Measurements from ENCODE around the gene SEPTIN5.

The SEPTIN5 gene

DNA sequence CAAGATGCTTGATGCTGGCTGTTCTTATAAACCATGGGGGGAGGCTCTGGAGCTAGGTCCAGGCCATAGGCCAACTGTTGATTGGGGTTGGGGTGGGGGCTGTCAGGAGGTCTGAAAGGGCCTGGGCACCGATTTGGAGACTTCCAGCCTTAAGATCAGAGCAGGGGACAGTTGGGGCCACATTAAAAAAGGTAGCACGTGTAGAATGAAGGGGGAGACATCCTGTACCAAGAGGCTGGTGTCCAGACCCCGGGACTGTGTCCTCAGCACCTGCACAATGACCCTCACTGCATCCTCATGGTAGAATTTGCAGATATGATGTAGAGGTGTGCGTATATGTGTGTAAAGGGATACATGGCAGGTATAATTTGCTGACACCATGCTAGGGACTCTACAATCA lies 33.8 kb downstream of the SEPTIN5 start:
- no peak for DNase-seq
- H3K9me3 Mint-ChIP-seq: no peaks in the 10 kb centered on the region
- peaks cover 51% of the 10 kb centered on the region for H3K27me3 Mint-ChIP-seq (ENCODE audit: low read depth, poor library complexity)

DNA sequence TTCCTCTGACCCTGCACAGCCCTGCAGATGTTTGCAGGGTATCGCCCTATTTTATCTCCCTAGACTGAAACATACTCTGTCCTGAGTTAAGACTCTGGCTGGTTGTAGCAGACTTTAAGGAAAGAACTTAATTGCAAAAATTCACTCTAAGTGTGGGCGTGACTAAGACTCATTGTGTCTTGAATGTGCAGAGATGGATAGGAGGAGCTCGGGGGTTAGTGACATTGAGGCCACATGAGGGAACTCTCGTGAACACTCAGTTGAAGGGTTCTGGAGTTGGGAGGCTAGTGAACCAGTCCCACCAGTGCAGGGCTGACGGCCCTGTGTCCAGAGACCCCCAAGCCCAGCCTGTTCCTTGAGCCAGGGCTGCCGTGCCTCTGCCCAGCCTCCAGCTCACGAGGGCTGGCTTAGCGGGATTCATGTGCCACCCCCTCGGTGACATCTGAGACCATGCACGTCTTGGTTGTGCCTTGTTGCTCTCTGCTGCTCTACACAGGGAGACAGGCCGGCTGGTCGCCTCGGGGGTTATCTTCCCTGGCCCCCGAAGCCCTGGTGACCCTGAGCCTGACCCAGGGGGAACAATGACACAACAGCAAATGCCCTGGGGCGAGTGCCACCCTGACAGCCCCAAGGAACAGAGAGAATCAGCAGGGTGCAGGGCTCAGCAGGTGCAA lies 34.8 kb downstream of the SEPTIN5 start:
- H3K36me3 Mint-ChIP-seq (ENCODE audit: low read depth): no peaks in the 10 kb centered on the region
- no peak for DNase-seq
- no peak overlapping the region for H3K4me3 Mint-ChIP-seq
- TF ChIP-seq, protein P1, sequence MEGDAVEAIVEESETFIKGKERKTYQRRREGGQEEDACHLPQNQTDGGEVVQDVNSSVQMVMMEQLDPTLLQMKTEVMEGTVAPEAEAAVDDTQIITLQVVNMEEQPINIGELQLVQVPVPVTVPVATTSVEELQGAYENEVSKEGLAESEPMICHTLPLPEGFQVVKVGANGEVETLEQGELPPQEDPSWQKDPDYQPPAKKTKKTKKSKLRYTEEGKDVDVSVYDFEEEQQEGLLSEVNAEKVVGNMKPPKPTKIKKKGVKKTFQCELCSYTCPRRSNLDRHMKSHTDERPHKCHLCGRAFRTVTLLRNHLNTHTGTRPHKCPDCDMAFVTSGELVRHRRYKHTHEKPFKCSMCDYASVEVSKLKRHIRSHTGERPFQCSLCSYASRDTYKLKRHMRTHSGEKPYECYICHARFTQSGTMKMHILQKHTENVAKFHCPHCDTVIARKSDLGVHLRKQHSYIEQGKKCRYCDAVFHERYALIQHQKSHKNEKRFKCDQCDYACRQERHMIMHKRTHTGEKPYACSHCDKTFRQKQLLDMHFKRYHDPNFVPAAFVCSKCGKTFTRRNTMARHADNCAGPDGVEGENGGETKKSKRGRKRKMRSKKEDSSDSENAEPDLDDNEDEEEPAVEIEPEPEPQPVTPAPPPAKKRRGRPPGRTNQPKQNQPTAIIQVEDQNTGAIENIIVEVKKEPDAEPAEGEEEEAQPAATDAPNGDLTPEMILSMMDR (IDR thresholded peaks at IDR 0.05): no peak
- peaks cover 57% of the 10 kb centered on the region for H3K27me3 Mint-ChIP-seq (ENCODE audit: low read depth, poor library complexity)
- H3K9me3 Mint-ChIP-seq: no peaks in the 10 kb centered on the region
- no peak overlapping the region for H3K27ac Mint-ChIP-seq
- H3K4me1 Mint-ChIP-seq: peaks cover 44% of the 10 kb centered on the region

More for the DNA sequence above, 33.8 kb downstream of the SEPTIN5 start:
- Mint-ChIP-seq H3K36me3 (ENCODE audit: low read depth) (no peaks in the 10 kb centered on the region), H3K4me3 (no peak overlapping the region), H3K4me1 (peaks cover 37% of the 10 kb centered on the region), H3K27ac (no peak overlapping the region)
- TF ChIP-seq, protein P1 (IDR thresholded peaks at IDR 0.05): no peak

DNA sequence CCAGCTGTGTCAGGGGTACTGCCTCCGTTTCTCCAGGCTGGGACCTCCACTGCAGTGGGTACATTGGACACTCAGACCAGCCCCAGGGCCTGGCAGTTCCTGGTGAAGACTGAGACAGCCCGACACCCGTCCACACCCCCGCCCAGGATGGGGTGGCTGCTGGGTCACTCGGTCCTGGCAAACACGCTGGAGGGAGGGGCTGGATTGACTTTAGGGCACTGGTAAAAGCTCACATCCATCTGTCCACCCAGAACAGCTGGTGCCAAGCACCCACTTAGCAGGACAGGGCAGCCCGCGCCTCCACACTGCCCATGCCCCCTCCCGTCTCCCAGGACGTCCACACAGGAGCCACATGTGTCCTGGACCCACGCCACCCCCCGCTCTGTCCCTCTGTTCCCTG lies 35.6 kb downstream of the SEPTIN5 start:
- TF ChIP-seq, protein P1 (IDR thresholded peaks at IDR 0.05): no peak
- H3K27me3 Mint-ChIP-seq (ENCODE audit: low read depth, poor library complexity): peaks cover 57% of the 10 kb centered on the region
- H3K9me3 Mint-ChIP-seq: no peaks in the 10 kb centered on the region
- no peak overlapping the region for H3K27ac Mint-ChIP-seq
- no peak for DNase-seq
- peaks cover 49% of the 10 kb centered on the region for H3K4me1 Mint-ChIP-seq
- H3K4me3 Mint-ChIP-seq: no peak overlapping the region
- no peaks in the 10 kb centered on the region for H3K36me3 Mint-ChIP-seq (ENCODE audit: low read depth)

DNA sequence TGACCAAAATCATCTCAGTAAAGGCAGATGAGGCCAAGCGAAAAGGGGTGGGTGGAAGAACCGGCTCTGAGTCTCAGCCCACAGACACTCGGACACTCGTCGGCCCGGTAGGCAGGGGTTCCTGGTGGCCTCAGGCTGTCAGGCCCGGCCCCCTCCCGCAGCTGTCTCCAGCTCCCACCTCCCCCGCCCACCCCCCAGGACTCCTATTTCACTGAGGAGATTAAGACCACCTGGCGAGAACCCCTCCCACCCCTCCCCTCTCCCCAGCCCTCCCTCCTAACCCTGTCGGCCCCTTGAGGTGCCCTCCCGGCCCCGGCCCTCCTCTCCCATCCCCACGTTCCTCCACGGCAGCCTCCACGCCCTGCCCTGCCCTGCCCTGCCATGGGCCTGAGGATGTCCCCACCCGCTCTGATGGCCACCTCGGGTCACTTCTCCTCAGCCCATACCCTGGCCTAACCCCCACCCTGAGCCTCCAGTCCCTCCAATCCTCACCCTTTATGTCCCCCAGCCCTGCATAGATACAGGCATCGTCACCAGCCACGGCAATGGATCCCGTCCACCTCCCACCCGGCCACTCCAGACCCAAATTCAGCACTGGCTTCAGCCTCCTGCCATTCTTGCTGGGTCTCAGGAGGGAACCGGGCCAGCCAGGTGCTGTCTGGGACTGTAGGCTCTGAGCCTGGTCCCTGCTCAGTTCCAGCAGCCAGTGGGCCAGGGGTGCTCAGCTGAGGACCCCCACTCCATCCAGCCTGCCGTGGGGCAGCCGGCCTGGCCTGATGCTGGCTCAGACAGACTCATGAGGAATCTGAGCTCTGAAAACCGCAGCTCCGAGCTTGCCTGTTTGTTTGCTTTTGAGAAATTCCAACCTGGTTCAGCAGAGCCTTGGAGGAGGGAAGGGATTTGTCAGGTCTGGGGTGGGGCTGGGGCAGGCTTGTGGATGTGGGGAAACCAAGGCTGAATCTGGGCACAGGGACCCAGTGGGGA lies 36.5 kb downstream of the SEPTIN5 start:
- TF ChIP-seq, protein P1 (IDR thresholded peaks at IDR 0.05): no peak
- Mint-ChIP-seq H3K27ac (no peak overlapping the region), H3K36me3 (ENCODE audit: low read depth) (no peaks in the 10 kb centered on the region), H3K4me1 (peaks cover 52% of the 10 kb centered on the region), H3K27me3 (ENCODE audit: low read depth, poor library complexity) (peaks cover 64% of the 10 kb centered on the region), H3K9me3 (no peaks in the 10 kb centered on the region), H3K4me3 (no peak overlapping the region)
- no peak for DNase-seq

DNA sequence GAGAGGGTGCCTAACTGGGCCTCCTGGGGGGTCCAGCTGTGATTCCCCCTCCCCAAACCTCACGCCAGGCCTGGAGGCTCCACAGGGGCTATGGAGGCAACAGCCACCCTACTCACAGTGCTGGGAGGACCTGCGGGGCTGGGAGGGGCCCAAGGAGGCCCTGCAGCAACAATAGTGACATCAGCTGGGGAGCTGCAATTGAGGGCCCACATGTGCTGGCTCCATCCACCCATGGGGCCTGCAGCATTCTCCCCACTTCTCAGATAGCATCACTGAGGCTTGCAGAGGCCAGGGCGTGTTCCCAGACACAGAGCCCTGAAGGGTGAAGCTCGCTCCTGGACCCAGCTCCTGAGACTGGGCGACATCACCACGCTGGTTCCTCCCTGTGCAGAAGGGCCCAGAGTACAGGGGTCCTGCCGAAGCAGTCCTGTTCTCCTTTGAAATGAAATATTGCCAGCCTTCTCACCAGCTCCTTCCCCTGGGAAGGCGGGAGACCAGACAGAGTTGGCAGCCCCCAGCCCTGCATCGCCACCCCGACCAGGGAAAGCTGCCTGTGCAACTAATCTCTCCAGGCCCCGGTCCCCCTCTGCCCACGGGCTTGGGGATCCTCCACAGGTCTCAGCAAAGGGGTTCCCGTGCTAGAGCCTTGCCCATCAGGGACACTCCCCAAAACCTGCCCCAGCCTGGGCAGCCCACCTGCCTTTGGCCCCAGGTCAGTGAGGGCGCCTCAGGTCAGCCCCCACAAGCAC lies 37.4 kb downstream of the SEPTIN5 start:
- peaks cover 73% of the 10 kb centered on the region for H3K27me3 Mint-ChIP-seq (ENCODE audit: low read depth, poor library complexity)
- no peak for DNase-seq
- TF ChIP-seq, protein P1 (IDR thresholded peaks at IDR 0.05): no peak
- no peak overlapping the region for H3K4me3 Mint-ChIP-seq
- H3K36me3 Mint-ChIP-seq (ENCODE audit: low read depth): no peaks in the 10 kb centered on the region
- H3K27ac Mint-ChIP-seq: no peak overlapping the region
- H3K4me1 Mint-ChIP-seq: peaks cover 51% of the 10 kb centered on the region
- H3K9me3 Mint-ChIP-seq: no peaks in the 10 kb centered on the region

All from nephron progenitor cell (in vitro differentiated cells).